ENCODE results near the gene CALCB.
A peak's percentile ranks its signal among the peaks of the same experiment; 100 is the strongest.

DNA sequence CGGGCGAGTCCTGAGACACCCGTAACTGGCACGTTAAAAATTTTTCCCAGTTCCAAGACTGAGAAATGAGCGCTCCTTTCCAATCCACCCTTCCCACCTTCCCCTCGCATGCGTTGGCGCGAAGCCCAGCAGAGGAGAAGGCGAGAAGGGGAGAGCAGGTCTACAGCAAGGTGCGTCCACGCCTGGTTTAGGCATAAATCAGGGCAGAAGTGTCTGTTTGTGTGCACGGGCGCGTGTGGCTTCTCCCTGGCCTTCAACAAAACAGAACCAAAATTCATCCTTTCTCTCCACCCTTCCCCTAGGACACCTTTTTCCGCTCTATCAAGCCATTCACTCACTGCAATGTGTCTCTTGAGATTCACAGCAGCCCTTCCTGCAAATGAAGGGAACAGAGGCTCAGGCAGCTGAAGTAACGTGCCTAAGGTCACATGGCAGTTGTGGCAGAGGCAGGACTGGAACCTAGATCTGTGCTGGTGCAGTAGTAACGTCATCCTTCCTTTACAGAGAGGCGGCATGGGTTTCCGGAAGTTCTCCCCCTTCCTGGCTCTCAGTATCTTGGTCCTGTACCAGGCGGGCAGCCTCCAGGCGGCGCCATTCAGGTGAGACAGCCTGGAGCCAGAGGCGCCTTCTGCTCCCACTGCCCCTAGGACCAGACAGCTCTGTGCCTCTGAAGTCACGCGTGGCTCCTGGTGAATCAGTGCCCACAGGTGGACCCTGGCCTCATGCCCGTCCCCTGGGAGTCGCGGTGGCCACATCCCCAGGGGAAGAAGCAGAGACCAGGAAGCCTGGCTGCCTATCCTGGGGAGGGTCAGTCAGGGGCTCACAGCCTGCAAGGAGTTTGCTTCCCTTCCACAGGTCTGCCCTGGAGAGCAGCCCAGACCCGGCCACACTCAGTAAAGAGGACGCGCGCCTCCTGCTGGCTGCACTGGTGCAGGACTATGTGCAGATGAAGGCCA, 1.1 kb downstream of the CALCB start:
- TF ChIP-seq, protein P1, sequence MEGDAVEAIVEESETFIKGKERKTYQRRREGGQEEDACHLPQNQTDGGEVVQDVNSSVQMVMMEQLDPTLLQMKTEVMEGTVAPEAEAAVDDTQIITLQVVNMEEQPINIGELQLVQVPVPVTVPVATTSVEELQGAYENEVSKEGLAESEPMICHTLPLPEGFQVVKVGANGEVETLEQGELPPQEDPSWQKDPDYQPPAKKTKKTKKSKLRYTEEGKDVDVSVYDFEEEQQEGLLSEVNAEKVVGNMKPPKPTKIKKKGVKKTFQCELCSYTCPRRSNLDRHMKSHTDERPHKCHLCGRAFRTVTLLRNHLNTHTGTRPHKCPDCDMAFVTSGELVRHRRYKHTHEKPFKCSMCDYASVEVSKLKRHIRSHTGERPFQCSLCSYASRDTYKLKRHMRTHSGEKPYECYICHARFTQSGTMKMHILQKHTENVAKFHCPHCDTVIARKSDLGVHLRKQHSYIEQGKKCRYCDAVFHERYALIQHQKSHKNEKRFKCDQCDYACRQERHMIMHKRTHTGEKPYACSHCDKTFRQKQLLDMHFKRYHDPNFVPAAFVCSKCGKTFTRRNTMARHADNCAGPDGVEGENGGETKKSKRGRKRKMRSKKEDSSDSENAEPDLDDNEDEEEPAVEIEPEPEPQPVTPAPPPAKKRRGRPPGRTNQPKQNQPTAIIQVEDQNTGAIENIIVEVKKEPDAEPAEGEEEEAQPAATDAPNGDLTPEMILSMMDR (IDR thresholded peaks at IDR 0.05): peak; percentile 57 to 78 (median 62)
- no peak for TF ChIP-seq POLR2A (IDR thresholded peaks at IDR 0.05)

All from upper lobe of left lung (tissue), 4 donors.